B cell (primary cell): ENCODE measurements around the gene PRSS8. TPM values are rescaled to one million over a fixed set of nuclear protein-coding genes. Genes with fewer than 3 reads are reported as not detected.
A peak's percentile ranks its signal among the peaks of the same experiment; 100 is the strongest.

Experiments used
- ATAC-seq: fragments of 200-7000 bp; cut with Tn5 transposase; one replicate; pipeline ENCODE4 v1.10.0; 2021; ENCODE audit warnings: low read depth, mild to moderate bottlenecking, moderate number of reproducible peaks, moderate library complexity
- CTCF ChIA-PET: fragments of 350-600 bp; sonication (Branson Sonifier 250); formaldehyde crosslinking; loops from one replicate; lab custom pipeline; 2021; ENCODE audit warnings: antibody characterized with exemption, inconsistent platforms; lab: Charles Lee
- POLR2A ChIA-PET: fragments of 350-600 bp; sonication (Branson Sonifier 250); formaldehyde crosslinking; loops from one replicate; lab custom pipeline; 2021; ENCODE audit warnings: antibody characterized with exemption; lab: Charles Lee
- DNase-seq: peaks from one replicate; pipeline ENCODE4 v3.0.0; 2013
- H2AFZ ChIP-seq: 2 replicates; pipeline ENCODE4 v1.6.1; 2012; ENCODE audit warnings: mild to moderate bottlenecking, low read depth, low read length; ENCODE audit not compliant: insufficient read depth, poor library complexity, severe bottlenecking
- H3K27ac ChIP-seq, 2 donors: 1 replicate in 1 of 2; 2 replicates in 1 of 2; pipeline ENCODE4 v1.5.1; 2012 to 2013; ENCODE audit warnings: low read length in 2 of 2, mild to moderate bottlenecking in 2 of 2, moderate library complexity in 1 of 2
- H3K27me3 ChIP-seq, 4 experiments: fragments of 200-600 bp in 1 of 4; sonication (generic) in 1 of 4; replicated peaks in 1 of 4; 1 replicate in 2 of 4; 2 replicates in 2 of 4; pipeline versions ENCODE4 v1.6.1 to v1.7.0; 2013 to 2016; ENCODE audit warnings: low read length in 3 of 4, mild to moderate bottlenecking in 2 of 4, mixed read lengths in 1 of 4, moderate library complexity in 1 of 4; ENCODE audit not compliant: insufficient read depth in 4 of 4, control insufficient read depth in 3 of 4; ENCODE audit errors: control extremely low read depth in 1 of 4
- H3K36me3 ChIP-seq, 2 experiments: replicated peaks in 1 of 2; 1 replicate in 1 of 2; 2 replicates in 1 of 2; pipeline versions ENCODE4 v1.6.1 to v1.7.1; 2013; ENCODE audit warnings: low read length in 1 of 2; ENCODE audit not compliant: insufficient read depth in 2 of 2, control insufficient read depth in 1 of 2; ENCODE audit errors: control extremely low read depth in 1 of 2, extremely low read depth in 1 of 2
- H3K4me1 ChIP-seq, 2 donors: fragments of 200-600 bp in 1 of 2; sonication (generic) in 1 of 2; 1 replicate in 1 of 2; 2 replicates in 1 of 2; pipeline versions ENCODE4 v1.5.1 to v1.6.1; 2013 to 2017; ENCODE audit warnings: low read length in 2 of 2; ENCODE audit not compliant: control insufficient read depth in 2 of 2, insufficient read depth in 2 of 2
- H3K4me2 ChIP-seq: replicated peaks from 2 replicates; pipeline ENCODE3; 2012; ENCODE audit warnings: mild to moderate bottlenecking, low read depth, low read length; ENCODE audit not compliant: poor library complexity, severe bottlenecking
- H3K4me3 ChIP-seq, 5 experiments: fragments of 200-600 bp in 1 of 5; sonication (generic) in 1 of 5; 1 replicate in 3 of 5; 2 replicates in 2 of 5; pipeline versions ENCODE4 v1.5.1 to v1.7.0; 2011 to 2016; ENCODE audit warnings: low read length in 4 of 5, mild to moderate bottlenecking in 4 of 5, low read depth in 2 of 5, control low read depth in 1 of 5, moderate library complexity in 1 of 5; ENCODE audit not compliant: insufficient read depth in 1 of 5; ENCODE audit errors: control extremely low read depth in 1 of 5, extremely low read depth in 1 of 5
- H3K79me2 ChIP-seq: fragments of 200-600 bp; sonication (generic); one replicate; pipeline ENCODE4 v1.6.0; 2016; ENCODE audit warnings: low read length; ENCODE audit not compliant: control insufficient read depth, insufficient read depth
- H3K9ac ChIP-seq: fragments of 200-600 bp; sonication (generic); 2 replicates; pipeline ENCODE4 v1.6.1; 2017; ENCODE audit warnings: mild to moderate bottlenecking, low read length, moderate library complexity
- H3K9me3 ChIP-seq, 3 donors: one replicate each; pipeline versions ENCODE4 v1.6.1 to v1.7.1; 2013; ENCODE audit warnings: low read length in 2 of 3; ENCODE audit not compliant: control insufficient read depth in 2 of 3, insufficient read depth in 1 of 3; ENCODE audit errors: control extremely low read depth in 1 of 3
- H4K20me1 ChIP-seq: 2 replicates; pipeline ENCODE4 v1.6.0; 2012; ENCODE audit warnings: mild to moderate bottlenecking, low read length; ENCODE audit not compliant: insufficient read depth, control insufficient read depth, poor library complexity, severe bottlenecking
- H3K27ac Mint-ChIP-seq: one replicate; pipeline ENCODE4 v1.8.0; 2021; ENCODE audit warnings: mixed read lengths
- H3K27me3 Mint-ChIP-seq: one replicate; pipeline ENCODE4 v1.8.0; 2021; ENCODE audit warnings: mixed read lengths
- H3K4me1 Mint-ChIP-seq: one replicate; pipeline ENCODE4 v1.8.0; 2021; ENCODE audit warnings: mixed read lengths
- H3K4me3 Mint-ChIP-seq: one replicate; pipeline ENCODE4 v1.8.0; 2021; ENCODE audit warnings: mixed read lengths
- H3K9me3 Mint-ChIP-seq: one replicate; pipeline ENCODE4 v1.8.0; 2022; ENCODE audit warnings: mixed read lengths; ENCODE audit not compliant: insufficient read depth
- EZH2 ChIP-seq: IDR thresholded peaks from 2 replicates; pipeline ENCODE4 v1.6.1; 2012; ENCODE audit warnings: borderline replicate concordance, low read depth, mild to moderate bottlenecking, moderate library complexity, low read length; ENCODE audit not compliant: insufficient read depth, poor library complexity, severe bottlenecking
- WGBS: methylation state at CpG from one replicate; pipeline ENCODE4 v1.1.5; 2013; ENCODE audit warnings: missing lambda C conversion rate; ENCODE audit not compliant: insufficient coverage; 5-methylcytosine and 5-hydroxymethylcytosine counted together
- intact Hi-C: fragments of 100-400 bp; cut with micrococcal nuclease; formaldehyde crosslinking; loops from one replicate; pipeline ENCODE4 v1.10.0; 2022
- polyA plus RNA-seq: library from polyadenylated mRNA; depleted of rRNA; stranded (reverse); fragments of >200 nt; gene quantifications from 2 replicates; pipeline ENCODE4 v1.2.3, GENCODE V29; 2012
- total RNA-seq, 2 donors: library from RNA; stranded (reverse); fragments of 120-200 nt in 1 of 2; gene quantifications; 1 replicate in 1 of 2; 2 replicates in 1 of 2; pipeline versions ENCODE4 v1.2.3 to v1.2.4, GENCODE V29; 2013 to 2022
- TF ChIP-seq, protein P1 (sequence below): fragments of 200-600 bp; IDR thresholded peaks from one replicate; pipeline ENCODE4 v1.8.0; 2022; ENCODE audit warnings: antibody characterized with exemption, mild to moderate bottlenecking

Gene PRSS8
- total and polyA plus RNA-seq, 2 donors (not counting 1 experiment from before 2014, with no cell fraction given) = not detected

GRCh38 chr16:31111881-31112466 is 23.6 kb downstream of the PRSS8 start:
- CTCF ChIA-PET = no interaction called here
- WGBS = 98% methylated on average over 23 of the region's 23 CpGs
- no peak overlapping the region for H3K9ac ChIP-seq
- no peak overlapping the region for H3K27ac ChIP-seq
- no peak overlapping the region for H3K4me2 ChIP-seq
- no peak overlapping the region for H3K27ac Mint-ChIP-seq
- H3K36me3 ChIP-seq = peaks cover 1 to 31% of the 10 kb centered on the region in 2 experiments
- H3K9me3 Mint-ChIP-seq = no peaks in the 10 kb centered on the region
- no peaks in the 10 kb centered on the region for H3K27me3 ChIP-seq
- TF ChIP-seq, protein P1, sequence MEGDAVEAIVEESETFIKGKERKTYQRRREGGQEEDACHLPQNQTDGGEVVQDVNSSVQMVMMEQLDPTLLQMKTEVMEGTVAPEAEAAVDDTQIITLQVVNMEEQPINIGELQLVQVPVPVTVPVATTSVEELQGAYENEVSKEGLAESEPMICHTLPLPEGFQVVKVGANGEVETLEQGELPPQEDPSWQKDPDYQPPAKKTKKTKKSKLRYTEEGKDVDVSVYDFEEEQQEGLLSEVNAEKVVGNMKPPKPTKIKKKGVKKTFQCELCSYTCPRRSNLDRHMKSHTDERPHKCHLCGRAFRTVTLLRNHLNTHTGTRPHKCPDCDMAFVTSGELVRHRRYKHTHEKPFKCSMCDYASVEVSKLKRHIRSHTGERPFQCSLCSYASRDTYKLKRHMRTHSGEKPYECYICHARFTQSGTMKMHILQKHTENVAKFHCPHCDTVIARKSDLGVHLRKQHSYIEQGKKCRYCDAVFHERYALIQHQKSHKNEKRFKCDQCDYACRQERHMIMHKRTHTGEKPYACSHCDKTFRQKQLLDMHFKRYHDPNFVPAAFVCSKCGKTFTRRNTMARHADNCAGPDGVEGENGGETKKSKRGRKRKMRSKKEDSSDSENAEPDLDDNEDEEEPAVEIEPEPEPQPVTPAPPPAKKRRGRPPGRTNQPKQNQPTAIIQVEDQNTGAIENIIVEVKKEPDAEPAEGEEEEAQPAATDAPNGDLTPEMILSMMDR = no peak
- no peak for TF ChIP-seq EZH2
- peaks cover 18% of the 10 kb centered on the region for H3K79me2 ChIP-seq
- H3K4me3 Mint-ChIP-seq = peak overlapping the region; percentile 8
- POLR2A ChIA-PET = no interaction called here
- intact Hi-C loops = no loop called here
- H3K9me3 ChIP-seq = no peaks in the 10 kb centered on the region
- H3K27me3 Mint-ChIP-seq = no peaks in the 10 kb centered on the region
- no peak overlapping the region for H2AFZ ChIP-seq
- H3K4me1 ChIP-seq = peaks cover 7 to 19% of the 10 kb centered on the region in 2 donors
- peaks cover 5% of the 10 kb centered on the region for H4K20me1 ChIP-seq
- no peak overlapping the region for H3K4me3 ChIP-seq
- DNase-seq (no peak), ATAC-seq (no peak)
- H3K4me1 Mint-ChIP-seq = peaks cover 19% of the 10 kb centered on the region
